Measurements from ENCODE around the gene POLR2A. TPM values are rescaled to one million over a fixed set of nuclear protein-coding genes. Genes with fewer than 3 reads are reported as not detected.

The POLR2A gene
- polyA plus RNA-seq, 2 of the 4 experiments (the other 2 are of a cell fraction): 22.8 to 65.6 TPM

DNA sequence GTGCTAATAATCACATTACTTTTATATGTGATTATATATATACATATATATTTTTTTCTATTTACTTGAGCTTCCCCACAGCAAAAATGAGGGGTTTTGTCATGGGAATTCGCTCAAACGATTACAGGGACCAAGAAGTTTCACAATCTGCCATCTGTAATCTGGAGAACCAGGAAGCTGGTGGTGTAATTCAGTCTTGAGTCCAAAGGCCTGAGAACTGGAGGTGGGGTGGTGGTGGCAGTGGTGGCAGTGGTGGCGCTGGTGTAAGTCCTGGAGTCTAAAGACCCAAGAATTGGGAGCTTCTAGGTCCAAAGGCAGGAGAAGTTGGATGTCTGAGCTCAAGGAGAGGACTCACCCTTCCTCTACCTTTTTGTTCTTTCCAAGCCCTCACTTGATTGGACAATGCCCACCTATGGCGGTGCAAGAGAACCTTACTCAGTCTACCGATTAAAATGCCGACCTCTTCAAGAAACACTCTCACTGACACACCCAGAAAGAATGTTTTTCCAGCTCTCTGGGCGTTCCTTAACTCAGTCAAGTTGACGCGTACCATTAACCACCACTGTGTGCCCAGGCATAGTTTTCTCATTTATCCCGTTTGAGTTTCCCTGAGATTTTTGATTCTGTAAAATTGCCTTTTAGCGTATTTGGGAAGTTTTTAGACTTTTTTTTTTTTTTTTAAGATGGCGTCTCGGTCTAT is 31.9 kb downstream of the POLR2A start:
- Histone ChIP-seq H3K4me2 (no peak overlapping the region), H3K9me3 (no peaks in the 10 kb centered on the region), H3K4me3 (no peak overlapping the region), H3K4me1 (no peaks in the 10 kb centered on the region), H3K27ac (no peak overlapping the region)
- WGBS (ENCODE audit: missing lambda C conversion rate): 92% methylated on average over 13 of the region's 13 CpGs
- TF ChIP-seq POLR2AphosphoS2 (conservative IDR thresholded peaks at IDR 0.05; ENCODE audit: low read length) (0 out of 2 replicates have a peak, but pooled peaks have one; percentile 27), NR3C1 (IDR thresholded peaks at IDR 0.05) (no peak), EHF (CRISPR knock-in tag; IDR thresholded peaks at IDR 0.05) (no peak)
- no peak for FAIRE-seq
- ChIA-PET CTCF (interaction anchor here (0.6 to 9.8 kb wide), 21 partner anchors 8 to 198 kb away, joined by 3 to 232 read pairs (median 15); partner anchors contain the start of genes POLR2A, SENP3, TNFSF12 and TNFSF13), POLR2A (interaction anchor here (1.0 to 1.8 kb wide), 2 partner anchors 9 to 45 kb away, joined by 3 to 5 read pairs; no protein-coding TSS in a partner anchor)
- no peak for ATAC-seq
- peak in 1 of 2 experiments; percentile 33 for DNase-seq (ENCODE audit: low read depth in 1 of 2, low spot score in 1 of 2)

- no peak for FAIRE-seq
- ATAC-seq: peak; percentile 34 to 69; a peak in 3 of 6 replicates
- peak in 1 of 2 experiments; percentile 63 for DNase-seq (ENCODE audit: low read depth in 1 of 2, low spot score in 1 of 2)
Measured at GRCh38 chr17:7523033-7523432, 38.9 kb downstream of the POLR2A start.

GRCh38 chr17:7528842-7529241 is 44.7 kb downstream of the POLR2A start:
- H3K4me1 ChIP-seq: 0 out of 3 replicates have a peak, but pooled peaks cover 3% of the 10 kb centered on the region
- H3K9me3 ChIP-seq: peaks cover 23% of the 10 kb centered on the region
- DNase-seq (ENCODE audit: low read depth in 1 of 2, low spot score in 1 of 2): no peak
- H3K4me3 ChIP-seq: no peak overlapping the region
- no peak overlapping the region for H3K4me2 ChIP-seq
- no peak for TF ChIP-seq ZSCAN20 (CRISPR knock-in tag; IDR thresholded peaks at IDR 0.05)
- ATAC-seq: no peak
- H3K27ac ChIP-seq: no peak overlapping the region
- ChIA-PET CTCF (interaction anchor here (1.2 to 9.4 kb wide), 2 partner anchors 14 to 28 kb away, joined by 3 to 66 read pairs; no protein-coding TSS in a partner anchor), POLR2A (no interaction called here)
- no peak for FAIRE-seq

More at GRCh38 chr17:7523033-7523432, 38.9 kb downstream of the POLR2A start:
- POLR2A ChIA-PET: interaction anchor here (0.6 kb wide), 1 partner anchor 38 kb away, joined by 3 read pairs; no protein-coding TSS in a partner anchor
- Histone ChIP-seq H3K27ac (no peak overlapping the region), H3K4me1 (no peaks in the 10 kb centered on the region), H3K4me2 (no peak overlapping the region), H3K9me3 (peaks cover 1% of the 10 kb centered on the region; the same call in 1 of the 3 replicates), H3K4me3 (no peak overlapping the region)
- 67% methylated on average over 10 of the region's 10 CpGs for WGBS (ENCODE audit: missing lambda C conversion rate)
- CTCF ChIA-PET: interaction anchor here (0.7 to 5.2 kb wide), 7 partner anchors 9 to 48 kb away, joined by 3 to 49 read pairs (median 4); partner anchors contain the start of gene SENP3
- TF ChIP-seq CHD4 (IDR thresholded peaks at IDR 0.05; ENCODE audit: borderline replicate concordance): no peak
- TF ChIP-seq, protein P1, sequence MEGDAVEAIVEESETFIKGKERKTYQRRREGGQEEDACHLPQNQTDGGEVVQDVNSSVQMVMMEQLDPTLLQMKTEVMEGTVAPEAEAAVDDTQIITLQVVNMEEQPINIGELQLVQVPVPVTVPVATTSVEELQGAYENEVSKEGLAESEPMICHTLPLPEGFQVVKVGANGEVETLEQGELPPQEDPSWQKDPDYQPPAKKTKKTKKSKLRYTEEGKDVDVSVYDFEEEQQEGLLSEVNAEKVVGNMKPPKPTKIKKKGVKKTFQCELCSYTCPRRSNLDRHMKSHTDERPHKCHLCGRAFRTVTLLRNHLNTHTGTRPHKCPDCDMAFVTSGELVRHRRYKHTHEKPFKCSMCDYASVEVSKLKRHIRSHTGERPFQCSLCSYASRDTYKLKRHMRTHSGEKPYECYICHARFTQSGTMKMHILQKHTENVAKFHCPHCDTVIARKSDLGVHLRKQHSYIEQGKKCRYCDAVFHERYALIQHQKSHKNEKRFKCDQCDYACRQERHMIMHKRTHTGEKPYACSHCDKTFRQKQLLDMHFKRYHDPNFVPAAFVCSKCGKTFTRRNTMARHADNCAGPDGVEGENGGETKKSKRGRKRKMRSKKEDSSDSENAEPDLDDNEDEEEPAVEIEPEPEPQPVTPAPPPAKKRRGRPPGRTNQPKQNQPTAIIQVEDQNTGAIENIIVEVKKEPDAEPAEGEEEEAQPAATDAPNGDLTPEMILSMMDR (IDR thresholded peaks at IDR 0.05): peak; percentile 28

DNA sequence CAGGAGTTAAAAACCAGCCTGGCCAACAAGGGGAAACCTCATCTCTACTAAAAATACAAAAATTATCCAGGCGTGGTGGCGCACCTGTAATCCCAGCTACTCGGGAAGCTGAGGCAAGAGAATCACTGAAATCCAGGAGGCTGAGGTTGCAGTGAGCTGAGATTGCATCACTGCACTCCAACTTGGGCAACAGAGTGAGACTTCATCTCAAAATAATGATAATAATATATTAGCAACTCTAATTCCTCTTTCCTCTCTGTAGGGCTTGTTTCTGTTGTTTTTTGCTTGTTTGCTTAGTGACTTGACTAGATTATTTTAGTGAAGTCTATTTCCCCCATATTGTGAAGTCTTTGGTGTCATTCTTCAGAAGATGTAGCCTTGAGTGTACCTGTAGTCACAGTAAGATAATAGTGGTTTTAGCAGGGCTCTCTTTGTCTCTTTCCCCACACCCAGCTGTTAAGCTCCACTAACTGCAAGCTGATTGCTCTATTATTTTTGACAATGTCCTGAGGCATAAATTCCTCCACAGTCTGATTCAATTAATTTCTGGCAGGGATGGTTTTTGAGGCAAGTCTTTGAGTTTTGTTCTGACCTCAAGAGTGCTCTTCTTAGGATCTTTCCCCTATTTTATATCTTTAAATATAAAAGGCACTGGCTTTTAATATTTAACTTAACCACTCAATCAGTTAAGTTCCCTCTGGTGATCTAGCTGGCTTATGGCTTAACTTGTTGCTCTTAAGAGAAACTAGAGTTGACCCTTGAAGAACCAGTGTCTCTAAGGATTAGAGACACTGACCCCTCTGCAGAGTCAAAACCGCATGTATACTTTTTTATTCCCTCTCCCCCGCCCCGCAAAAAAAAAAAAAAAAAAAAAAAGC is 46.1 kb downstream of the POLR2A start:
- CTCF ChIA-PET: interaction anchor here (1.5 to 9.4 kb wide), 5 partner anchors 8 to 94 kb away, joined by 3 to 66 read pairs (median 9); partner anchors contain the start of gene SENP3
- peaks cover 23% of the 10 kb centered on the region for H3K9me3 ChIP-seq
- no peak overlapping the region for H3K27ac ChIP-seq
- POLR2A ChIA-PET: no interaction called here
- DNase-seq (ENCODE audit: low read depth in 1 of 2, low spot score in 1 of 2) (no peak), ATAC-seq (no peak), FAIRE-seq (no peak)
- WGBS (ENCODE audit: missing lambda C conversion rate): 44% methylated on average over 6 of the region's 6 CpGs
- H3K4me3 ChIP-seq: no peak overlapping the region
- TF ChIP-seq EP300 (IDR thresholded peaks at IDR 0.05) (no peak), CEBPB (IDR thresholded peaks at IDR 0.05) (peak in 1 of 2 experiments; percentile 35; a peak in 1 of 4 replicates)
- H3K4me1 ChIP-seq: 0 out of 3 replicates have a peak, but pooled peaks cover 3% of the 10 kb centered on the region
- no peak overlapping the region for H3K4me2 ChIP-seq

DNA sequence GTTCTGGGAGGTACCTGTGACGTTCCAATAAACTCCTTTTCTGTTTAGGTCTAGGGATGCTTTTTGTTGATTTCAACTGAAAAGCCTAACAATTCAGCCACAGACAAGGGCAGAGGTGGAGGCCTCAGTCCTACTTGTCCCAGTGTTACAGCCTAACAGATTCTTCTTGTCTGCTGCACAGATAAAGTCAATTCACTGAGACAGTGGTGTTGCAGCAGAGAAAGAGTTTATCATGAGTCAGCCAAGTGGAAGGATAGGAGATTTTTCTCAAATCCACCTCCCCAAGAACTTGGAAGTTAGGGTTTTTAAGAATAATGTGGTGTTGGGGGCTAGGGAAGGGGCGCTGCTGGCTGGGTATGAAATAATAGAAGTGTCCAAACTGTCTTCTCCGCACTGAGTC is 53.9 kb downstream of the POLR2A start:
- no peak for FAIRE-seq
- no peak for DNase-seq (ENCODE audit: low read depth in 1 of 2, low spot score in 1 of 2)
- CTCF ChIA-PET: interaction anchor here (0.7 to 16.8 kb wide), 4 partner anchors 9 to 24 kb away, joined by 4 to 190 read pairs (median 10); partner anchors contain the start of genes SENP3 and TNFSF13
- H3K9me3 ChIP-seq: peaks cover 20% of the 10 kb centered on the region
- no peaks in the 10 kb centered on the region for H3K4me1 ChIP-seq
- H3K4me3 ChIP-seq: no peak overlapping the region
- 38% methylated on average over 3 of the region's 3 CpGs for WGBS (ENCODE audit: missing lambda C conversion rate)
- POLR2A ChIA-PET: interaction anchor here (0.6 kb wide), 1 partner anchor 10 kb away, joined by 9 read pairs; no protein-coding TSS in a partner anchor
- H3K27ac ChIP-seq: no peak overlapping the region
- ATAC-seq: no peak
- H3K4me2 ChIP-seq: no peak overlapping the region
- no peak for TF ChIP-seq HEYL (CRISPR knock-in tag; IDR thresholded peaks at IDR 0.05)
- peak; percentile 27; the same call in 1 of the 2 replicates for TF ChIP-seq KDM5A (IDR thresholded peaks at IDR 0.05)
- TF ChIP-seq GATA3 (IDR thresholded peaks at IDR 0.05; ENCODE audit: borderline replicate concordance): no peak
- no peak for TF ChIP-seq ZC3H11A (IDR thresholded peaks at IDR 0.05)
- TF ChIP-seq HOXB13 (CRISPR knock-in tag; IDR thresholded peaks at IDR 0.05; ENCODE audit: low read depth): no peak
- TF ChIP-seq KDM1A (IDR thresholded peaks at IDR 0.05; ENCODE audit: low read depth): no peak
- no peak for TF ChIP-seq TP53 (CRISPR knock-in tag; IDR thresholded peaks at IDR 0.05)
- no peak for TF ChIP-seq FOSL2 (IDR thresholded peaks at IDR 0.05)
- TF ChIP-seq FOSL2 (CRISPR knock-in tag; IDR thresholded peaks at IDR 0.05): peak; percentile 34; the same call in 1 of the 2 replicates
- TF ChIP-seq FOSB (CRISPR knock-in tag; IDR thresholded peaks at IDR 0.05): no peak

Measured in A549 (cell line).